K562 (cell line): ENCODE data around the gene NYNRIN. TPM values are rescaled to one million over a fixed set of nuclear protein-coding genes. Genes with fewer than 3 reads are reported as not detected.

Source experiments
- ATAC-seq: fragments of 200-7000 bp; cut with Tn5 transposase; 3 replicates; pipeline ENCODE4 v1.9.1; 2020; ENCODE audit warnings: moderate library complexity
- BruUV-seq: library from RNA; stranded (reverse); fragments of 400-500 nt; replicated peaks from 2 replicates; lab custom pipeline; 2021; lab: Mats Ljungman, UMichigan
- CTCF ChIA-PET: fragments of 300-600 bp; formaldehyde crosslinking; extraction: SDS; loops from one replicate; lab custom pipeline; 2021; ENCODE audit warnings: low intra/inter-chr PET ratio; lab: Yijun Ruan, JAX
- POLR2A ChIA-PET: fragments of 300-600, 350-650 bp; sonication (Branson Sonifier 250); formaldehyde crosslinking; extraction: SDS; loops from one replicate; lab custom pipeline; 2021; ENCODE audit warnings: antibody characterized with exemption, inconsistent platforms; lab: Yijun Ruan, JAX
- DNase-seq, 4 experiments: peaks; one replicate each; pipeline versions ENCODE4 v3.0.0 to v3.0.0-alpha.2; 2011 to 2018; ENCODE audit warnings: low spot score in 3 of 4, mixed read lengths in 3 of 4; ENCODE audit errors: extremely low read depth in 1 of 4
- FAIRE-seq: peaks from 2 replicates; lab custom pipeline; 2011; peaks lifted over from hg19 to GRCh38; lab: Jason Lieb, UNC
- H2AFZ ChIP-seq: 2 replicates; pipeline ENCODE4 v1.6.0; 2011; ENCODE audit warnings: low read depth, low read length, control low read depth, inconsistent platforms
- H3K27ac ChIP-seq: fragments of 200-600 bp; 3 replicates; pipeline ENCODE4 v1.8.0; 2011; ENCODE audit warnings: low read depth, mild to moderate bottlenecking, control low read depth, inconsistent platforms, low read length, moderate library complexity, mixed read lengths; ENCODE audit errors: extremely low read depth
- H3K27me3 ChIP-seq, 2 experiments: fragments of 300-600 bp in 1 of 2; 2 replicates in 1 of 2; 3 replicates in 1 of 2; pipeline versions ENCODE4 v1.6.0 to v1.8.0; 2011; ENCODE audit warnings: inconsistent platforms in 2 of 2, low read length in 2 of 2, mild to moderate bottlenecking in 1 of 2, mixed read lengths in 1 of 2, moderate library complexity in 1 of 2; ENCODE audit not compliant: control insufficient read depth in 2 of 2, insufficient read depth in 2 of 2
- H3K36me3 ChIP-seq: fragments of 300-600 bp; 3 replicates; pipeline ENCODE4 v1.8.0; 2011; ENCODE audit warnings: mild to moderate bottlenecking, low read length, inconsistent platforms; ENCODE audit not compliant: control insufficient read depth, insufficient read depth
- H3K4me1 ChIP-seq, 2 experiments: fragments of 200-600 bp in 1 of 2; replicated peaks in 1 of 2; 2 replicates in 1 of 2; 3 replicates in 1 of 2; pipeline versions ENCODE4 v1.5.1 to v1.8.0; 2011; ENCODE audit warnings: inconsistent platforms in 2 of 2, low read length in 2 of 2, mild to moderate bottlenecking in 1 of 2, mixed read lengths in 1 of 2, moderate library complexity in 1 of 2; ENCODE audit not compliant: control insufficient read depth in 2 of 2, insufficient read depth in 2 of 2
- H3K4me2 ChIP-seq: 2 replicates; pipeline ENCODE4 v1.6.1; 2011; ENCODE audit warnings: low read length, control low read depth, inconsistent platforms, mixed read lengths; ENCODE audit not compliant: insufficient read depth
- H3K4me3 ChIP-seq: fragments of 200-600 bp; sonication (generic), shearing (Covaris generic); 2 replicates; pipeline ENCODE4 v1.5.1; 2016; ENCODE audit warnings: control low read depth, inconsistent platforms
- H3K79me2 ChIP-seq: fragments of 200-600 bp; 3 replicates; pipeline ENCODE4 v1.8.0; 2011; ENCODE audit warnings: low read length, inconsistent platforms; ENCODE audit not compliant: control insufficient read depth, insufficient read depth
- H3K9ac ChIP-seq, 2 experiments: 2 replicates each; pipeline versions ENCODE4 v1.6.0 to v1.6.1; 2011; ENCODE audit warnings: low read depth in 2 of 2, low read length in 2 of 2, control low read depth in 1 of 2, inconsistent platforms in 1 of 2, mild to moderate bottlenecking in 1 of 2, mixed read lengths in 1 of 2; ENCODE audit not compliant: insufficient read depth in 1 of 2
- H3K9me1 ChIP-seq: one replicate; pipeline ENCODE4 v1.6.0; 2011; ENCODE audit warnings: inconsistent platforms, mild to moderate bottlenecking, low read length, moderate library complexity; ENCODE audit not compliant: control insufficient read depth, insufficient read depth
- H3K9me3 ChIP-seq: replicated peaks from 2 replicates; pipeline ENCODE4 v1.5.1; 2011; ENCODE audit warnings: low read depth, low read length, inconsistent platforms; ENCODE audit not compliant: control insufficient read depth, insufficient read depth
- H4K20me1 ChIP-seq: replicated peaks from 2 replicates; pipeline ENCODE4 v1.6.1; 2011; ENCODE audit warnings: low read length, inconsistent platforms, mixed read lengths; ENCODE audit not compliant: control insufficient read depth, insufficient read depth
- CHD2 ChIP-seq: IDR thresholded peaks from 2 replicates; pipeline ENCODE4 v1.6.1; 2011; ENCODE audit warnings: low read depth, low read length
- DNMT1 ChIP-seq: fragments of 450-650 bp; IDR thresholded peaks from 2 replicates; pipeline ENCODE4 v1.6.1; 2016; ENCODE audit warnings: antibody characterized with exemption, mild to moderate bottlenecking
- E4F1 ChIP-seq: fragments of 250-450 bp; sonication (Bioruptor Pico); IDR thresholded peaks from 2 replicates; pipeline ENCODE4 v1.5.0; 2021; ENCODE audit warnings: mild to moderate bottlenecking, borderline replicate concordance
- ELK3 ChIP-seq: fragments of 450-650 bp; formaldehyde crosslinking; IDR thresholded peaks from 2 replicates; pipeline ENCODE4 v1.4.0; 2020; ENCODE audit warnings: mild to moderate bottlenecking
- PTTG1 ChIP-seq: fragments of 450-650 bp; IDR thresholded peaks from 2 replicates; pipeline ENCODE4 v1.6.1; 2016; ENCODE audit warnings: low read depth, mild to moderate bottlenecking, missing genetic modification characterization, missing compliant biosample characterization
- SAFB ChIP-seq: fragments of 200-400 bp; formaldehyde crosslinking; IDR thresholded peaks from 2 replicates; pipeline ENCODE4 v1.6.1; 2017; ENCODE audit warnings: low read depth, low read length, borderline replicate concordance
- ZC3H11A ChIP-seq: IDR thresholded peaks from 2 replicates; pipeline ENCODE4 v1.6.1; 2012; ENCODE audit warnings: low read depth, low read length, improper control_type of control experiment
- ZC3H8 ChIP-seq: fragments of 450-650 bp; IDR thresholded peaks from 2 replicates; pipeline ENCODE4 v1.6.1; 2017
- ZNF23 ChIP-seq: fragments of 250-450 bp; sonication (Bioruptor Pico); IDR thresholded peaks from 2 replicates; pipeline ENCODE4 v1.4.0; 2020; ENCODE audit warnings: mild to moderate bottlenecking
- ZNF431 ChIP-seq: sonication (generic); formaldehyde crosslinking; IDR thresholded peaks from 2 replicates; pipeline ENCODE4 v1.8.0; 2022; ENCODE audit warnings: mild to moderate bottlenecking, missing genetic modification reagents
- ZNF695 ChIP-seq: fragments of 450-650 bp; formaldehyde crosslinking; IDR thresholded peaks from 2 replicates; pipeline ENCODE4 v1.4.0; 2020; ENCODE audit warnings: mild to moderate bottlenecking, moderate library complexity
- ZNF75A ChIP-seq: fragments of 450-650 bp; formaldehyde crosslinking; IDR thresholded peaks from 2 replicates; pipeline ENCODE4 v1.4.0; 2020; ENCODE audit warnings: mild to moderate bottlenecking
- WGBS: fragments of 100-300 bp; shearing (Covaris generic); methylation state at CpG from one replicate; pipeline ENCODE4 v1.1.6; 2016; ENCODE audit warnings: low coverage, mixed read lengths; ENCODE audit not compliant: insufficient coverage; ENCODE audit errors: missing lambda C conversion rate; 5-methylcytosine and 5-hydroxymethylcytosine counted together
- in situ Hi-C: fragments of 300-500 bp; cut with MboI; formaldehyde crosslinking; loops from 4 replicates; pipeline ENCODE4 v1.15.0; 2018; ENCODE audit warnings: inconsistent platforms, mixed read lengths
- intact Hi-C: fragments of 100-400 bp; cut with micrococcal nuclease; formaldehyde crosslinking; loops from 2 replicates; pipeline ENCODE4 v1.14.2; 2022
- polyA plus RNA-seq, 8 experiments: library from polyadenylated mRNA; depleted of rRNA in 4 of 8; stranded (reverse) in 5 of 8; unstranded in 3 of 8; fragments of >200 nt; fragmentation: Nextera tagmentation in 2 of 8; fragmentation: Illumina TruSeq in 1 of 8; extraction: Ambion mirVana in 2 of 8; extraction: Trizol in 1 of 8; gene quantifications; 2 replicates each; pipeline versions ENCODE4 v1.2.1 to v1.2.3, GENCODE V29; 2011 to 2014; ENCODE audit warnings: inconsistent platforms in 1 of 8, missing spikeins in 1 of 8
- total RNA-seq, 7 experiments: library from RNA; depleted of rRNA in 6 of 7; stranded (reverse); fragments of >200 nt in 6 of 7; fragmentation: Illumina TruSeq in 2 of 7; extraction: Trizol in 2 of 7; gene quantifications; 2 replicates each; pipeline versions ENCODE4 v1.2.1 to v1.2.3, GENCODE V29; 2011 to 2021; ENCODE audit warnings: low replicate concordance in 1 of 7

The NYNRIN gene
- total and polyA plus RNA-seq, 9 of the 15 experiments (the other 6 are each of a cell fraction or from before 2014, with no cell fraction given), result 0.04 to 1.2 (median 0.28) TPM

GRCh38 chr14:24361326-24361725 lies 37.5 kb upstream of the NYNRIN start:
- Histone ChIP-seq H3K36me3 (no peaks in the 10 kb centered on the region), H2AFZ (no peak overlapping the region), H3K27ac (no peak overlapping the region), H4K20me1 (no peaks in the 10 kb centered on the region), H3K27me3 (no peaks in the 10 kb centered on the region), H3K79me2 (no peaks in the 10 kb centered on the region), H3K4me3 (no peak overlapping the region), H3K9me3 (no peaks in the 10 kb centered on the region; the same call in 1 of the 2 replicates), H3K4me2 (no peak overlapping the region), H3K9ac (no peak overlapping the region), H3K9me1 (no peaks in the 10 kb centered on the region), H3K4me1 (peaks cover 4 to 8% of the 10 kb centered on the region in 2 experiments; a peak in 4 of 5 replicates)
- WGBS, result 25% methylated on average over 2 of the region's 2 CpGs
- no TSS peak for BruUV-seq
- POLR2A ChIA-PET, result no interaction called here
- intact Hi-C loops (no loop called here), in situ Hi-C loops (no loop called here)
- no peak for DNase-seq
- FAIRE-seq, result no peak
- no peak for ATAC-seq
- CTCF ChIA-PET, result no interaction called here
- TF ChIP-seq E4F1 (no peak), PTTG1 (tag) (no peak), DNMT1 (no peak), ZNF695 (no peak), ELK3 (CRISPR knock-in tag) (no peak), ZNF75A (CRISPR knock-in tag) (no peak), ZC3H11A (no peak), ZC3H8 (no peak), ZNF431 (no peak), ZNF23 (CRISPR knock-in tag) (no peak), CHD2 (no peak), SAFB (no peak)
